ENCODE data around the gene MRTFA.

Gene MRTFA

DNA sequence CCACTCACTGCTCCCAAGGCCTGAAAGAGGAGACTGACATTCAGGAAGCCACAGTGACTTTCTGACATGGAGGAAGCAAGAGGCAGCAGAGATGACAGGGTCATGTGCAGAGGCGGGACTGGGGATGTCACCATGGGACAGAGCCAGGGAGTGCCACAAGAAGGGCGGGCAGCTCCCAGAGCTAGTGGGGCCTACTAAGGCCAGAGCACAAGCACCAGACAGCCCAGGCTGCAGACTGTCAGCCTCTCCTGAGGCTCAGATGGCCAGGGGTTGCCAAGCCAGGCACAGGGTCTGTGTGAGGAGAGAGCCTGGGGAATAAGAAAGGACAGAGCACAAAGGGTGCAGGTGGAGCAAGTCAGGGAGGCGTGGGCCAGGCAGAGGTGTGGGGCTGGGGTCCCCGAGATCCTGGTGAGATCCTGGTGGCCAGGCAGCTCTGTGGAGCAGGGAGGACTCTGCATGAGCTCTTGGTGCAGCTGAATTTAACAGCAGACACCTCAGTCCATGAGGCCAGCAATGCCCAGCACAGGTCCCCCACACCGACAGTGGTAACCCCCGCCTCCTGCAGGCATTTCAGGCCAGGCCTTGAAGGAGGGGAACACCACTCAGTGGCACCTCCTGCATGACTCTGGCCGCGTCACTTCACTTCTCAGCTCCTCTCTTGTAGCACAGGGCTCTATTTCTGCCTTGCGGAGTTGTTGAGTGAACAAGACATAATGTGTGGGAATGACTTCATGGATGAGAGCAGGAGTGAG lies 213.8 kb downstream of the MRTFA start:
- DNase-seq = no peak

GRCh38 chr22:40421941-40422340 lies 214.6 kb downstream of the MRTFA start:
- no peak for DNase-seq

GRCh38 chr22:40421082-40421350 lies 215.5 kb downstream of the MRTFA start:
- DNase-seq = no peak

DNA sequence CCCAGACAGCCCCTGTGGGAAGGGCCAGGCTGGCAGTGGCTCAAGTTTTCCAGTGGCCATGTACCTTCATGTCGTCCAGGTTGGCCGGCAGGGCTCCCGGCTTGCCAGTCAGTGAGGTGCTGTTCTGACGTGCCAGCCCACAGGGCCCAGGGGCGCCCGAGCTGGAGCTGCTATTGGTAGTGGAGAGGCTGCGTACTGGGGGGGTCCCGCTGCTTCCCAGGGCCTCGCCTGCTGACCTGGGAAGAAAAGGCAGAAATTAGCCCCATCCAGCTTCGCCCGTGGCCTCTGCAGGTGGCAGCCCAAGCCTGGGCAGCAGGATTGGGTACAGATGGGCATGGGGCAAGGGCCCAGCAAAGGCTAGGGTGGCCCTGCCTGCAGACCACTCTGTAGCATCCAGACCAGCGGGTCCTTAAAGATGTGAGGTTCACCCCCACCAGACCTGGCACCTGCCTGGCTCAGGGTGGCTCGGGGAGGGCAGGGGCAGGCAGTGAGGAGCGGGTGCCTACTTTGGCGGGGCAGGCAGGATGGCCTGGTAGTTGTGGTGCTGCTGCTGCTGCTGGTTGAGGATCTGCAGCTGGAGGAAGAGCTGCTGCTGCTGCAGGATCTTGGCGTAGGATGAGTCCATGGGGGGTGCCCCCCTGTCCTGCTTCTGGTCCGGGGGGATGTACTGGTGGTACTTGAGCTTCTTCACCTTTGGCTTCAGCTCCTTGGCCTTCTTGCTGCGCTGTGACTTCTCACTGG lies 216.0 kb downstream of the MRTFA start:
- no peak for DNase-seq

GRCh38 chr22:40419718-40420117 lies 216.8 kb downstream of the MRTFA start:
- DNase-seq = no peak

GRCh38 chr22:40418366-40419201 lies 217.9 kb downstream of the MRTFA start:
- DNase-seq = no peak

DNA sequence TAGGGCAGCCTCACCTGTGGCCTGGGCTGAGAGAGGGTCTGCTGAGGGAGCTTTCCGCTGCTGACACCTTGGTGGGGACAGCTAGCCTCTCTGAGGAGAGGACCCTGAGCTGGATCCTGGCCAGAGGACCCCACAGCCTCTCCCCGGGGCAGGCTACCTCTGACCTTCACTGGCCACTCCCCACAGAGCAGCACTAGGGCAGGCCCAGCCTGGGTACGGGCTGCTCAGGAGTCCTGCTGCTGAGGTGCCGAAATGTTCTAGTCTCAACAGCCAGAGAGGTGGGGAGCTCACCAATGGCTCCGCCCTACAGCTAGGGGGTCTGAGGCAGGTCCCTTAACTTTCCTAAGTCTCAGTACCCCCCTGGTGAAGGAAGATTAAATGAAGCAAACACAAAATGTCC lies 218.6 kb downstream of the MRTFA start:
- no peak for DNase-seq

- DNase-seq = no peak
Measured at GRCh38 chr22:40417041-40417440, 219.5 kb downstream of the MRTFA start.

GRCh38 chr22:40416636-40417035 lies 219.9 kb downstream of the MRTFA start:
- no peak for DNase-seq

GRCh38 chr22:40416267-40416570 lies 220.3 kb downstream of the MRTFA start:
- DNase-seq = no peak

- no peak for DNase-seq
Measured at GRCh38 chr22:40415531-40416266, 220.8 kb downstream of the MRTFA start.

GRCh38 chr22:40414838-40415505 lies 221.5 kb downstream of the MRTFA start:
- no peak for DNase-seq

GRCh38 chr22:40414311-40414710 lies 222.2 kb downstream of the MRTFA start:
- no peak for DNase-seq

GRCh38 chr22:40413873-40414272 lies 222.6 kb downstream of the MRTFA start:
- no peak for DNase-seq

- DNase-seq = no peak
Measured at GRCh38 chr22:40412441-40412840, 224.1 kb downstream of the MRTFA start.

GRCh38 chr22:40411506-40411861 lies 225.0 kb downstream of the MRTFA start:
- no peak for DNase-seq

DNA sequence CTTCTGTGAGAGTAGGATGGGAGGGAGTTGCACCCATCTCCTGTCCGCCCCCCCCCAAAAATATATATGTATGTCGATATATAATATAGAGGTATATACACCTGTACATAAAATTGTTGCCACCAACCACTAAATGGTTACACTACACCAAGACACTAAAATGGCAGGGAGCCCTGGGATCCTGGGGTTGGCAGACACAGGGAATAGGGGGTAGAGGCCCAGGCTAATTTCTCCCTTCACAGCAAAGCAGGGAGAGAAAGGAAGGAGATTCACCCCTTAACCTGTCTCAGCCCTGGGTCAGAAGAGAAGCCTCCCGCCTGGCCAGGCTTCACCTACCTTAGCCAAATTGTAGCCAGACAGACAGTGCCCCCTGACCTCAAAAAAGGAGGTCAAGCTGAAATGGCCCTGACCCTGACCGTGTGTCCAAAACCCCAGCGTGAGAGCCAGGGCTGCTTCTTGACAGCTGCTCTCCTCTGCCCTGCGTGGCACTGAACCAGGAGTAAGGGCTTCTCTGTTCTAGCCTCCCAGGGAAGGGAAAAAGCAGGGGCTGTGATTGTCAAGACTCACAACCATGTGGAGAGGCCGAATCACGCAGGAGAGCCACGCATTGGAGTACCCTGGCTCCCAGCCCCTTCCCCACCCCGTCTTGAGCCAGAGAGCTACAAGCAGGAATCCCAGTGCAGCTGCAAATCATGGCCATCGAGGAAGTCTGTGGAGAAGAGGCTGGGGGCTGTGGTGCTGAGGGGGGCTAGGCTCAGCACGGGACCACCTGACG lies 225.6 kb downstream of the MRTFA start:
- no peak for DNase-seq

DNA sequence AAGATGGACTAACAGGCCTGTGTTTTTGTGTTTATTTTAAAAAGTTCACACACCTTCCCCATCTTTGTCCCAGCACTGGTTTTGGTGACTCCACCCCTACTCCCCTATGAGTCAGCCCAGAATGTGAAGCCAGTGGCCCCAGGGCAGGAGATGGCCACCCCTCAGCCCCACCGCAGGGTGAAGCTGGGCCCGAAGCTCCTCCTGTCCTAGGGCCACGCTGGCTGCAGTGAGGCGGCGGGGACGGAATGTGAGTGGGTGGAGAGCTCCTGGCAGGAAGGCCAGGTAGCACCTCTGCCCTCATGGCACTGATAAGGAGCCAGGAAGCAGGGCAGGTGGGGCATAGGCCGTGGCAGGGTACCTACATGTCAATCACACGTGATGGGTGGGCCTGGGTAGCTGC lies 226.2 kb downstream of the MRTFA start:
- no peak for DNase-seq

- DNase-seq = no peak
Measured at GRCh38 chr22:40409613-40410113, 226.9 kb downstream of the MRTFA start.

DNA sequence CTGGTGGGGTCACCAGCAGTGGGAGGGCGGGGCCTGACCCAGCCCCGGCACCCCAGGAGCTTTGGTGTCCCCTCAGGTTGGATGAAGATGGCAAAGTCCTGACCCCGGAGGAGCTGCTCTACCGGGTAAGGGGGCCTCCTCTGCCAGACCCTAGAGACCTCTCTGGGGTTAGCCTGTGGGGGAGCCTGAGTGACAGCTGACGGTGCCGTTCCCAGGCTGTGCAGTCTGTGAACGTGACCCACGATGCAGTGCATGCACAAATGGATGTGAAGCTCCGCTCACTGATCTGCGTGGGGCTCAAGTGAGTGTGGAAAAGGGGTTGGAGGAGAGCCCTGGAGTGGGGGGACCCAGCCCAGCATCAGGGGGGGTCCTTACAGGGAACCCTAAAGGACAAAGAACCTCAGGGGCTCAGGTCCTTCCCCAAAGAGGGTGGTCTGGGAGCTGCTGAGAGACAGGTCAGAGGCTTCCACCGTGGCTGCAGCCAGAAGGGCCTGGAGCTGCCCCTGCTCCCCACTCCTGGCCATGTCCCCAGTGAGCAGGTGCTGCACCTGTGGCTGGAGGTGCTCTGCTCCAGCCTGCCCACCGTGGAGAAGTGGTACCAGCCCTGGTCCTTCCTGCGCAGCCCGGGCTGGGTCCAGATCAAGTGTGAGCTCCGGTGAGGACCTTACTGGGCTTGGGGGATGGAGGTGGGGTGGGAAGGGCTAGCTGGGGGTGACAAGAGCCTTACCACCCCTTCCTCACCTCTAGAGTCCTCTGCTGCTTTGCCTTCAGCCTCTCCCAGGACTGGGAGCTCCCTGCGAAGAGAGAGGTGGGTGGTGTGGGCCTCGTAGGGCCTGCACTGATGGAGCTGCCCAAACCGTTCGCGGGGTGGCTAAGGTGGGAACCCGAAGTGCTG lies 227.6 kb downstream of the MRTFA start:
- no peak for DNase-seq

Data from activated naive CD4-positive, alpha-beta T cell treated with Interleukin-2 at 50 U/mL for 16 hours (primary cell).